GM23338 (cell line): ENCODE data around the gene ZDHHC17. TPM values are rescaled to one million over a fixed set of nuclear protein-coding genes. Genes with fewer than 3 reads are reported as not detected.

ENCODE experiments used
- ATAC-seq: fragments of 200-7000 bp; cut with Tn5 transposase; 3 replicates; pipeline ENCODE4 v1.9.1; 2020
- DNase-seq: peaks from one replicate; pipeline ENCODE4 v3.0.0-alpha.2; 2015; ENCODE audit warnings: low spot score
- H2AFZ ChIP-seq: fragments of 200-600 bp; sonication (generic); 2 replicates; pipeline ENCODE4 v1.8.0; 2016; ENCODE audit warnings: antibody characterized with exemption, mild to moderate bottlenecking, moderate library complexity
- H3F3A ChIP-seq: fragments of 200-600 bp; sonication (generic); replicated peaks from 2 replicates; pipeline ENCODE4 v1.8.0; 2017; ENCODE audit warnings: antibody characterized with exemption, mixed run types, low read depth
- H3K27ac ChIP-seq: fragments of 200-600 bp; sonication (generic); 2 replicates; pipeline ENCODE4 v1.6.1; 2016; ENCODE audit warnings: low read depth
- H3K27me3 ChIP-seq: fragments of 200-600 bp; sonication (generic); 2 replicates; pipeline ENCODE4 v1.8.0; 2016; ENCODE audit warnings: mild to moderate bottlenecking, mixed run types, moderate library complexity; ENCODE audit not compliant: insufficient read depth
- H3K36me3 ChIP-seq: fragments of 200-600 bp; sonication (generic); 2 replicates; pipeline ENCODE4 v1.8.0; 2016; ENCODE audit warnings: mild to moderate bottlenecking; ENCODE audit not compliant: insufficient read depth
- H3K4me1 ChIP-seq: fragments of 200-600 bp; sonication (generic); 2 replicates; pipeline ENCODE4 v1.8.0; 2016; ENCODE audit warnings: mild to moderate bottlenecking, moderate library complexity; ENCODE audit not compliant: insufficient read depth
- H3K4me2 ChIP-seq: fragments of 200-600 bp; sonication (generic); 2 replicates; pipeline ENCODE4 v1.7.1; 2017; ENCODE audit warnings: mixed run types
- H3K4me3 ChIP-seq: fragments of 200-600 bp; sonication (generic); 2 replicates; pipeline ENCODE4 v1.6.1; 2016; ENCODE audit warnings: mixed run types
- H3K79me2 ChIP-seq: fragments of 200-600 bp; sonication (generic); replicated peaks from 2 replicates; pipeline ENCODE4 v1.8.0; 2017; ENCODE audit warnings: mild to moderate bottlenecking; ENCODE audit not compliant: insufficient read depth
- H3K9me2 ChIP-seq: fragments of 200-600 bp; sonication (generic); 2 replicates; pipeline ENCODE4 v1.8.0; 2017; ENCODE audit not compliant: insufficient read depth
- H4K20me1 ChIP-seq: fragments of 200-600 bp; sonication (generic); replicated peaks from 2 replicates; pipeline ENCODE4 v1.8.0; 2017; ENCODE audit warnings: mild to moderate bottlenecking; ENCODE audit not compliant: insufficient read depth
- H3K27ac Mint-ChIP-seq: 2 replicates; pipeline ENCODE4 v1.8.0; 2020; ENCODE audit warnings: inconsistent platforms, mild to moderate bottlenecking, moderate library complexity, mixed read lengths
- H3K27me3 Mint-ChIP-seq: 3 replicates; pipeline ENCODE4 v1.8.0; 2022; ENCODE audit warnings: low read depth, mild to moderate bottlenecking, moderate library complexity, mixed read lengths, inconsistent platforms; ENCODE audit not compliant: insufficient read depth, poor library complexity
- H3K36me3 Mint-ChIP-seq: 3 replicates; pipeline ENCODE4 v1.8.0; 2021; ENCODE audit warnings: low read depth, mild to moderate bottlenecking, inconsistent platforms, moderate library complexity, mixed read lengths
- H3K4me1 Mint-ChIP-seq: 3 replicates; pipeline ENCODE4 v1.8.0; 2020; ENCODE audit warnings: mild to moderate bottlenecking, inconsistent platforms, mixed read lengths
- H3K4me3 Mint-ChIP-seq: 3 replicates; pipeline ENCODE4 v1.8.0; 2021; ENCODE audit warnings: moderate library complexity, mild to moderate bottlenecking, inconsistent platforms, mixed read lengths
- H3K9me3 Mint-ChIP-seq: 3 replicates; pipeline ENCODE4 v1.8.0; 2020; ENCODE audit warnings: moderate library complexity, mild to moderate bottlenecking, inconsistent platforms, mixed read lengths
- CREB1 ChIP-seq: fragments of 250-450 bp; sonication (Bioruptor Pico); IDR thresholded peaks from 2 replicates; pipeline ENCODE4 v1.5.0; 2020; ENCODE audit warnings: low read depth, mild to moderate bottlenecking, moderate library complexity
- EZH2 ChIP-seq: fragments of 200-600 bp; sonication (generic); IDR thresholded peaks from one replicate; pipeline ENCODE4 v1.8.0; 2017; ENCODE audit warnings: antibody characterized with exemption, mild to moderate bottlenecking, low read depth; ENCODE audit not compliant: unreplicated experiment
- EZH2phosphoT487 ChIP-seq: fragments of 200-600 bp; sonication (generic); IDR thresholded peaks from one replicate; pipeline ENCODE4 v1.8.1; 2018; ENCODE audit warnings: antibody characterized with exemption; ENCODE audit not compliant: unreplicated experiment
- JUNB ChIP-seq: IDR thresholded peaks from one replicate; pipeline ENCODE4 v1.6.1; 2016; ENCODE audit warnings: antibody characterized with exemption; ENCODE audit not compliant: unreplicated experiment
- polyA plus RNA-seq: library from polyadenylated mRNA; unstranded; fragments of >200 nt; fragmentation: Nextera tagmentation; extraction: Ambion mirVana; gene quantifications from 2 replicates; pipeline ENCODE4 v1.2.1, GENCODE V29; 2016
- total RNA-seq: library from RNA; depleted of rRNA; stranded (reverse); fragments of >200 nt; shearing (Covaris generic); gene quantifications from 2 replicates; pipeline ENCODE4 v1.2.3, GENCODE V29; 2014
- TF ChIP-seq, protein P1 (sequence below): fragments of 250-450 bp; sonication (Bioruptor Pico); IDR thresholded peaks from 2 replicates; pipeline ENCODE4 v1.5.0; 2020; ENCODE audit warnings: mild to moderate bottlenecking, moderate library complexity

Gene ZDHHC17
- total and polyA plus RNA-seq, 2 experiments from 2014 or later, result 15.7 to 43.5 TPM

DNA sequence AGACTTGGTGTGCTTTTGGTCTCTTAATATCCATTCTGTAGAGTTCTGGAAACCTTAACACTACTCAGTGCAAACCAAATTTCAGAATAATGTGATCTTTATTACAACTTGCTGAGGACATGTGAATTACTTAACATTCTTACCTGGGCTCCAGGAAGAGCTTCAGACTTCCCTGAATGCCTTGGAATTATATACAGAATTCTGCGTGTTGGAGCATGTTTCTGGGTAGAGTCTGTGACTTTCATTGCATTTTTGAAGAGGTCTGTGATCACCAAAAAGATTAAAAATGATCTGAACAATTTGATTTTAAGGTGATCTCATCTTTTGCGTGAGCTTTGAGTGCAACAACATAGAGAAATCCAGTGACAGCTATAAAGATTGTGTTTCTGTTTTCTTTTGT lies 35.4 kb downstream of the ZDHHC17 start:
- no peak overlapping the region for H3K4me3 ChIP-seq
- no peaks in the 10 kb centered on the region for H3K36me3 ChIP-seq
- no peak for ATAC-seq
- no peaks in the 10 kb centered on the region for H3K4me1 ChIP-seq
- TF ChIP-seq JUNB (no peak), CREB1 (CRISPR knock-in tag) (no peak), EZH2phosphoT487 (no peak)
- TF ChIP-seq, protein P1, sequence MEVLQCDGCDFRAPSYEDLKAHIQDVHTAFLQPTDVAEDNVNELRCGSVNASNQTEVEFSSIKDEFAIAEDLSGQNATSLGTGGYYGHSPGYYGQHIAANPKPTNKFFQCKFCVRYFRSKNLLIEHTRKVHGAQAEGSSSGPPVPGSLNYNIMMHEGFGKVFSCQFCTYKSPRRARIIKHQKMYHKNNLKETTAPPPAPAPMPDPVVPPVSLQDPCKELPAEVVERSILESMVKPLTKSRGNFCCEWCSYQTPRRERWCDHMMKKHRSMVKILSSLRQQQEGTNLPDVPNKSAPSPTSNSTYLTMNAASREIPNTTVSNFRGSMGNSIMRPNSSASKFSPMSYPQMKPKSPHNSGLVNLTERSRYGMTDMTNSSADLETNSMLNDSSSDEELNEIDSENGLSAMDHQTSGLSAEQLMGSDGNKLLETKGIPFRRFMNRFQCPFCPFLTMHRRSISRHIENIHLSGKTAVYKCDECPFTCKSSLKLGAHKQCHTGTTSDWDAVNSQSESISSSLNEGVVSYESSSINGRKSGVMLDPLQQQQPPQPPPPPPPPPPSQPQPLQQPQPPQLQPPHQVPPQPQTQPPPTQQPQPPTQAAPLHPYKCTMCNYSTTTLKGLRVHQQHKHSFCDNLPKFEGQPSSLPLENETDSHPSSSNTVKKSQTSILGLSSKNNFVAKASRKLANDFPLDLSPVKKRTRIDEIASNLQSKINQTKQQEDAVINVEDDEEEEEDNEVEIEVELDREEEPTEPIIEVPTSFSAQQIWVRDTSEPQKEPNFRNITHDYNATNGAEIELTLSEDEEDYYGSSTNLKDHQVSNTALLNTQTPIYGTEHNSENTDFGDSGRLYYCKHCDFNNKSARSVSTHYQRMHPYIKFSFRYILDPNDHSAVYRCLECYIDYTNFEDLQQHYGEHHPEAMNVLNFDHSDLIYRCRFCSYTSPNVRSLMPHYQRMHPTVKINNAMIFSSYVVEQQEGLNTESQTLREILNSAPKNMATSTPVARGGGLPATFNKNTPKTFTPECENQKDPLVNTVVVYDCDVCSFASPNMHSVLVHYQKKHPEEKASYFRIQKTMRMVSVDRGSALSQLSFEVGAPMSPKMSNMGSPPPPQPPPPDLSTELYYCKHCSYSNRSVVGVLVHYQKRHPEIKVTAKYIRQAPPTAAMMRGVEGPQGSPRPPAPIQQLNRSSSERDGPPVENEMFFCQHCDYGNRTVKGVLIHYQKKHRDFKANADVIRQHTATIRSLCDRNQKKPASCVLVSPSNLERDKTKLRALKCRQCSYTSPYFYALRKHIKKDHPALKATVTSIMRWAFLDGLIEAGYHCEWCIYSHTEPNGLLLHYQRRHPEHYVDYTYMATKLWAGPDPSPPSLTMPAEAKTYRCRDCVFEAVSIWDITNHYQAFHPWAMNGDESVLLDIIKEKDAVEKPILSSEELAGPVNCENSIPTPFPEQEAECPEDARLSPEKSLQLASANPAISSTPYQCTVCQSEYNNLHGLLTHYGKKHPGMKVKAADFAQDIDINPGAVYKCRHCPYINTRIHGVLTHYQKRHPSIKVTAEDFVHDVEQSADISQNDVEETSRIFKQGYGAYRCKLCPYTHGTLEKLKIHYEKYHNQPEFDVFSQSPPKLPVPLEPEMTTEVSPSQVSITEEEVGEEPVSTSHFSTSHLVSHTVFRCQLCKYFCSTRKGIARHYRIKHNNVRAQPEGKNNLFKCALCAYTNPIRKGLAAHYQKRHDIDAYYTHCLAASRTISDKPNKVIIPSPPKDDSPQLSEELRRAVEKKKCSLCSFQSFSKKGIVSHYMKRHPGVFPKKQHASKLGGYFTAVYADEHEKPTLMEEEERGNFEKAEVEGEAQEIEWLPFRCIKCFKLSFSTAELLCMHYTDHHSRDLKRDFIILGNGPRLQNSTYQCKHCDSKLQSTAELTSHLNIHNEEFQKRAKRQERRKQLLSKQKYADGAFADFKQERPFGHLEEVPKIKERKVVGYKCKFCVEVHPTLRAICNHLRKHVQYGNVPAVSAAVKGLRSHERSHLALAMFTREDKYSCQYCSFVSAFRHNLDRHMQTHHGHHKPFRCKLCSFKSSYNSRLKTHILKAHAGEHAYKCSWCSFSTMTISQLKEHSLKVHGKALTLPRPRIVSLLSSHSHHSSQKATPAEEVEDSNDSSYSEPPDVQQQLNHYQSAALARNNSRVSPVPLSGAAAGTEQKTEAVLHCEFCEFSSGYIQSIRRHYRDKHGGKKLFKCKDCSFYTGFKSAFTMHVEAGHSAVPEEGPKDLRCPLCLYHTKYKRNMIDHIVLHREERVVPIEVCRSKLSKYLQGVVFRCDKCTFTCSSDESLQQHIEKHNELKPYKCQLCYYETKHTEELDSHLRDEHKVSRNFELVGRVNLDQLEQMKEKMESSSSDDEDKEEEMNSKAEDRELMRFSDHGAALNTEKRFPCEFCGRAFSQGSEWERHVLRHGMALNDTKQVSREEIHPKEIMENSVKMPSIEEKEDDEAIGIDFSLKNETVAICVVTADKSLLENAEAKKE, result no peak
- no peak overlapping the region for H3K27ac ChIP-seq
- no peak for DNase-seq
- H3K4me2 ChIP-seq, result no peak overlapping the region
- peaks cover 50% of the 10 kb centered on the region for H3K36me3 Mint-ChIP-seq
- H3K4me3 Mint-ChIP-seq, result no peak overlapping the region
- no peaks in the 10 kb centered on the region; the same call in 1 of the 2 replicates for H4K20me1 ChIP-seq
- H3K9me2 ChIP-seq, result no peaks in the 10 kb centered on the region
- no peaks in the 10 kb centered on the region for H3K27me3 ChIP-seq
- H3K27ac Mint-ChIP-seq, result no peak overlapping the region
- no peaks in the 10 kb centered on the region for H3K4me1 Mint-ChIP-seq
- peaks cover 90% of the 10 kb centered on the region for H3K79me2 ChIP-seq
- peaks cover 2% of the 10 kb centered on the region for H3K27me3 Mint-ChIP-seq
- no peaks in the 10 kb centered on the region for H3F3A ChIP-seq
- H3K9me3 Mint-ChIP-seq, result peaks cover 6% of the 10 kb centered on the region; the same call in 2 of the 3 replicates
- no peak overlapping the region for H2AFZ ChIP-seq

DNA sequence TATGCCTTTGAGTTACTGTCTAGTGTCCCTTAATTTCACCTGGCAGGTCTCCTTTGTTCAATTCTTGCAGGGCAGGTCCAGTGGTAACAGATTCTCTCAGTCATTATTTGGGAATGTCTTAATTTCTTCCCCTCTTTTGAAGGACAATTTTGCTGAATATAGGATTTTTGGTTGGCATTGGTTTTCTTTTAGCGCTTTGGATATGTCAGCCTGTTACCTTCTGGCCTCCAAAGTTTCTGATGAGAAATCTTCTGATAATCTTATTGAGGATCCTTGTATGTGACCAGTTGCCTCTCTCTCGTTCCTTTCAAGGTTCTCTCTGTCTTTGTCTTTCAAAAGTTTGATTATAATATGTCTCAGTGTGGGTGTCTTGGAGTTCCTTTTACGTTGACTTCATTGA lies 38.1 kb downstream of the ZDHHC17 start:
- no peak overlapping the region for H3K27ac Mint-ChIP-seq
- H4K20me1 ChIP-seq, result no peaks in the 10 kb centered on the region
- no peak overlapping the region for H3K4me3 Mint-ChIP-seq
- H3K27me3 ChIP-seq, result no peaks in the 10 kb centered on the region
- no peak overlapping the region for H3K4me3 ChIP-seq
- ATAC-seq (no peak), DNase-seq (no peak)
- H3K9me2 ChIP-seq, result no peaks in the 10 kb centered on the region
- no peaks in the 10 kb centered on the region for H3K4me1 Mint-ChIP-seq
- H3F3A ChIP-seq, result no peaks in the 10 kb centered on the region
- H3K79me2 ChIP-seq, result peaks cover 63% of the 10 kb centered on the region
- peaks cover 56% of the 10 kb centered on the region for H3K36me3 Mint-ChIP-seq
- no peak overlapping the region for H3K4me2 ChIP-seq
- no peaks in the 10 kb centered on the region for H3K4me1 ChIP-seq
- H3K27ac ChIP-seq, result no peak overlapping the region
- 0 out of 2 replicates have a peak, but pooled peaks cover 8% of the 10 kb centered on the region for H3K36me3 ChIP-seq
- peaks cover 6% of the 10 kb centered on the region; the same call in 2 of the 3 replicates for H3K9me3 Mint-ChIP-seq
- H3K27me3 Mint-ChIP-seq, result peaks cover 2% of the 10 kb centered on the region
- H2AFZ ChIP-seq, result no peak overlapping the region
- TF ChIP-seq CREB1 (CRISPR knock-in tag) (no peak), JUNB (no peak), EZH2 (no peak)
- TF ChIP-seq, protein P1, result no peak
